H1 (cell line): ENCODE results near the gene MAGI1. TPM values are rescaled to one million over a fixed set of nuclear protein-coding genes. Genes with fewer than 3 reads are reported as not detected.

ENCODE experiments used
- CTCF ChIA-PET: fragments of 300-600 bp; sonication (Branson Sonifier 250); formaldehyde crosslinking; loops from one replicate; lab custom pipeline; 2021; ENCODE audit not compliant: partially characterized antibody; lab: Charles Lee
- POLR2A ChIA-PET: fragments of 300-600 bp; sonication (Branson Sonifier 250); formaldehyde crosslinking; loops from one replicate; lab custom pipeline; 2021; ENCODE audit warnings: inconsistent platforms; ENCODE audit not compliant: partially characterized antibody; lab: Charles Lee
- DNase-seq, 2 experiments: peaks; one replicate each; pipeline versions ENCODE4 v3.0.0 to v3.0.0-alpha.2; 2010 to 2022; ENCODE audit warnings: low spot score in 2 of 2, low read depth in 1 of 2, mixed read lengths in 1 of 2
- FAIRE-seq: peaks from 2 replicates; lab custom pipeline; 2011; peaks lifted over from hg19 to GRCh38; lab: Jason Lieb, UNC
- H2AFZ ChIP-seq: 2 replicates; pipeline ENCODE4 v1.8.1; 2012; ENCODE audit warnings: low read length, inconsistent platforms
- H2AK5ac ChIP-seq: 2 replicates; pipeline ENCODE4 v1.6.1; 2013; ENCODE audit warnings: low read depth, low read length
- H2BK120ac ChIP-seq: replicated peaks from 2 replicates; pipeline ENCODE3; 2013; ENCODE audit warnings: low read depth, low read length, inconsistent platforms
- H2BK12ac ChIP-seq: 2 replicates; pipeline ENCODE4 v1.6.1; 2013; ENCODE audit warnings: low read depth, low read length
- H2BK15ac ChIP-seq: 2 replicates; pipeline ENCODE4 v1.6.1; 2013; ENCODE audit warnings: low read length
- H2BK20ac ChIP-seq: 2 replicates; pipeline ENCODE4 v1.6.1; 2013; ENCODE audit warnings: low read length
- H2BK5ac ChIP-seq: 2 replicates; pipeline ENCODE4 v1.6.1; 2013; ENCODE audit warnings: low read depth, low read length
- H3K14ac ChIP-seq: 2 replicates; pipeline ENCODE4 v1.6.1; 2013; ENCODE audit warnings: inconsistent platforms; ENCODE audit not compliant: insufficient read length
- H3K18ac ChIP-seq: 2 replicates; pipeline ENCODE4 v1.6.1; 2013; ENCODE audit warnings: low read length; ENCODE audit errors: extremely low read depth
- H3K23ac ChIP-seq: 2 replicates; pipeline ENCODE4 v1.6.1; 2013; ENCODE audit warnings: inconsistent platforms; ENCODE audit not compliant: insufficient read length
- H3K23me2 ChIP-seq: 2 replicates; pipeline ENCODE4 v1.6.1; 2013; ENCODE audit warnings: low read depth, low read length
- H3K27ac ChIP-seq: 2 replicates; pipeline ENCODE4 v1.6.1; 2011; ENCODE audit warnings: low read depth, low read length, inconsistent platforms
- H3K27me3 ChIP-seq, 4 experiments: replicated peaks in 1 of 4; 1 replicate in 1 of 4; 2 replicates in 3 of 4; pipeline versions ENCODE4 v1.6.1 to v1.8.1; 2011 to 2013; ENCODE audit warnings: low read length in 3 of 4, mild to moderate bottlenecking in 3 of 4, inconsistent platforms in 2 of 4, mixed read lengths in 2 of 4, moderate library complexity in 1 of 4; ENCODE audit not compliant: control insufficient read depth in 3 of 4, insufficient read depth in 3 of 4; ENCODE audit errors: extremely low read depth in 1 of 4
- H3K36me3 ChIP-seq, 4 experiments: 2 replicates each; pipeline versions ENCODE4 v1.6.1 to v1.8.1; 2011 to 2013; ENCODE audit warnings: mild to moderate bottlenecking in 4 of 4, low read length in 3 of 4, moderate library complexity in 2 of 4, control low read depth in 1 of 4, inconsistent platforms in 1 of 4; ENCODE audit not compliant: insufficient read depth in 4 of 4, control insufficient read depth in 2 of 4
- H3K4ac ChIP-seq: replicated peaks from 2 replicates; pipeline ENCODE3; 2013; ENCODE audit warnings: low read length, low read depth, mixed read lengths, inconsistent platforms; ENCODE audit not compliant: insufficient read length
- H3K4me1 ChIP-seq, 4 experiments: replicated peaks in 1 of 4; 1 replicate in 1 of 4; 2 replicates in 3 of 4; pipeline versions ENCODE4 v1.6.1 to v1.8.1; 2011 to 2013; ENCODE audit warnings: low read length in 3 of 4, inconsistent platforms in 2 of 4, mixed read lengths in 1 of 4; ENCODE audit not compliant: insufficient read depth in 4 of 4, control insufficient read depth in 3 of 4
- H3K4me2 ChIP-seq, 2 experiments: 2 replicates each; pipeline versions ENCODE4 v1.6.1 to v1.8.1; 2011 to 2013; ENCODE audit warnings: low read depth in 2 of 2, low read length in 2 of 2, control low read depth in 1 of 2, inconsistent platforms in 1 of 2, mild to moderate bottlenecking in 1 of 2; ENCODE audit not compliant: insufficient read depth in 1 of 2
- H3K4me3 ChIP-seq, 4 experiments: fragments of 200-600, 300-600 bp in 1 of 4; sonication (generic), shearing (Covaris generic), sonication (Bioruptor Twin) in 1 of 4; 2 replicates each; pipeline versions ENCODE4 v1.5.1 to v1.8.1; 2011 to 2016; ENCODE audit warnings: low read length in 4 of 4, low read depth in 3 of 4, control low read depth in 2 of 4, inconsistent platforms in 2 of 4, mild to moderate bottlenecking in 2 of 4, mixed read lengths in 1 of 4, moderate library complexity in 1 of 4; ENCODE audit not compliant: insufficient read depth in 2 of 4; ENCODE audit errors: extremely low read depth in 1 of 4
- H3K56ac ChIP-seq: replicated peaks from 2 replicates; pipeline ENCODE3; 2013; ENCODE audit warnings: low read depth, mild to moderate bottlenecking, mixed read lengths, low read length, inconsistent platforms; ENCODE audit not compliant: insufficient read length
- H3K79me1 ChIP-seq: 2 replicates; pipeline ENCODE4 v1.6.1; 2013; ENCODE audit warnings: low read depth, low read length, control low read depth
- H3K79me2 ChIP-seq, 2 experiments: 2 replicates each; pipeline versions ENCODE4 v1.6.1 to v1.8.1; 2012 to 2013; ENCODE audit warnings: low read length in 2 of 2, mild to moderate bottlenecking in 2 of 2, inconsistent platforms in 1 of 2; ENCODE audit not compliant: insufficient read depth in 2 of 2, control insufficient read depth in 1 of 2
- H3K9ac ChIP-seq, 4 experiments: replicated peaks in 1 of 4; 1 replicate in 1 of 4; 2 replicates in 3 of 4; pipeline versions ENCODE4 v1.6.1 to v1.8.1; 2011 to 2013; ENCODE audit warnings: low read depth in 3 of 4, low read length in 3 of 4, control low read depth in 2 of 4, mild to moderate bottlenecking in 2 of 4, moderate library complexity in 2 of 4, inconsistent platforms in 1 of 4; ENCODE audit errors: extremely low read depth in 1 of 4
- H3K9me3 ChIP-seq, 2 experiments: 2 replicates each; pipeline versions ENCODE4 v1.6.1 to v1.8.1; 2012 to 2013; ENCODE audit warnings: mild to moderate bottlenecking in 2 of 2, moderate library complexity in 2 of 2, control low read depth in 1 of 2, inconsistent platforms in 1 of 2, low read depth in 1 of 2, low read length in 1 of 2, mixed read lengths in 1 of 2; ENCODE audit not compliant: insufficient read depth in 2 of 2
- H4K20me1 ChIP-seq, 2 experiments: replicated peaks in 1 of 2; 2 replicates each; pipeline versions ENCODE3 to v1.8.1; 2011 to 2013; ENCODE audit warnings: inconsistent platforms in 2 of 2, low read length in 2 of 2, mild to moderate bottlenecking in 1 of 2; ENCODE audit not compliant: insufficient read depth in 2 of 2, control insufficient read depth in 1 of 2
- H4K5ac ChIP-seq: 2 replicates; pipeline ENCODE4 v1.6.1; 2013; ENCODE audit warnings: low read length, low read depth, mixed read lengths, inconsistent platforms; ENCODE audit not compliant: insufficient read length
- H4K8ac ChIP-seq: 2 replicates; pipeline ENCODE4 v1.8.0; 2013; ENCODE audit warnings: mild to moderate bottlenecking, moderate library complexity, low read length, inconsistent platforms; ENCODE audit not compliant: insufficient read depth; ENCODE audit errors: extremely low read depth
- H4K91ac ChIP-seq: replicated peaks from 2 replicates; pipeline ENCODE3; 2013; ENCODE audit warnings: low read length, mixed read lengths, inconsistent platforms; ENCODE audit not compliant: insufficient read length
- NANOG ChIP-seq: IDR thresholded peaks from 2 replicates; pipeline ENCODE4 v1.6.1; 2011; ENCODE audit warnings: low read length, low read depth, mild to moderate bottlenecking, inconsistent platforms; ENCODE audit not compliant: insufficient read depth, poor library complexity, severe bottlenecking
- POLR2A ChIP-seq, 2 experiments: IDR thresholded peaks; 1 replicate in 1 of 2; 2 replicates in 1 of 2; pipeline ENCODE4 v1.6.1; 2011; ENCODE audit warnings: low read depth in 2 of 2, low read length in 2 of 2, mild to moderate bottlenecking in 2 of 2; ENCODE audit errors: control extremely low read depth in 1 of 2
- RNF2 ChIP-seq: fragments of 200-900, 300-1000 bp; sonication (generic); IDR thresholded peaks from 2 replicates; pipeline ENCODE4 v1.7.1; 2016; ENCODE audit warnings: borderline replicate concordance, low read depth, mild to moderate bottlenecking, antibody characterized with exemption, low read length; ENCODE audit not compliant: poor library complexity, severe bottlenecking; ENCODE audit errors: missing control alignments
- WGBS, 2 experiments: shearing (Covaris generic) in 1 of 2; methylation state at CpG; one replicate each; pipeline versions ENCODE4 v1.1.6 to v1.1.7; 2013 to 2015; ENCODE audit warnings: low lambda C conversion rate in 2 of 2, mixed read lengths in 2 of 2, inconsistent platforms in 1 of 2, low coverage in 1 of 2, missing lambda C conversion rate in 1 of 2; ENCODE audit not compliant: insufficient replicate concordance in 2 of 2, insufficient coverage in 1 of 2, insufficient read length in 1 of 2; ENCODE audit errors: extremely low coverage in 1 of 2, missing lambda C conversion rate in 1 of 2; 5-methylcytosine and 5-hydroxymethylcytosine counted together
- polyA plus RNA-seq, 7 experiments: library from polyadenylated mRNA; depleted of rRNA in 3 of 7; stranded (reverse) in 5 of 7; unstranded in 2 of 7; fragments of >200 nt in 5 of 7; fragments of 200-250 nt in 2 of 7; gene quantifications; 1 replicate in 5 of 7; 2 replicates in 1 of 7; 4 replicates in 1 of 7; pipeline versions ENCODE4 v1.2.1 to v1.2.3, GENCODE V29; 2011 to 2013; ENCODE audit warnings: missing spikeins in 2 of 7, mixed read lengths in 2 of 7
- total RNA-seq: library from RNA; stranded (reverse); fragmentation: NEBNext Ultra II Directional; extraction: Animal tissue kit (Norgen Biotek cat#: 25700); gene quantifications from 2 replicates; pipeline ENCODE4 v1.2.1, GENCODE V29; 2021

Gene MAGI1
- total and polyA plus RNA-seq, 2 of the 8 experiments (the other 6 are each of a cell fraction or from before 2014, with no cell fraction given), result 19.8 to 78.0 TPM

- H4K5ac ChIP-seq, result no peak overlapping the region
- DNase-seq (no peak), FAIRE-seq (peak; percentile 75)
- H2BK120ac ChIP-seq, result no peak overlapping the region
- ChIA-PET CTCF (interaction anchor here (0.8 to 3.8 kb wide), 5 partner anchors 10 to 814 kb away, joined by 3 to 16 read pairs (median 4); no protein-coding TSS in a partner anchor), POLR2A (interaction anchor here (0.8 kb wide), 1 partner anchor 56 kb away, joined by 3 read pairs; no protein-coding TSS in a partner anchor)
- H3K79me1 ChIP-seq, result no peaks in the 10 kb centered on the region
- H3K18ac ChIP-seq, result no peak overlapping the region
- H3K4me2 ChIP-seq, result peak overlapping the region in 1 of 2 experiments; percentile 30; a peak in 1 of 4 replicates
- no peak overlapping the region for H3K4me3 ChIP-seq
- no peaks in the 10 kb centered on the region for H3K9me3 ChIP-seq
- H2AK5ac ChIP-seq, result no peak overlapping the region
- no peak overlapping the region for H2AFZ ChIP-seq
- peaks cover 4 to 18% (median 7%) of the 10 kb centered on the region in 4 experiments; a peak in 6 of 7 replicates for H3K4me1 ChIP-seq
- H3K23me2 ChIP-seq, result no peaks in the 10 kb centered on the region
- H3K23ac ChIP-seq, result no peak overlapping the region
- TF ChIP-seq POLR2A (IDR thresholded peaks at IDR 0.05; ENCODE audit: control extremely low read depth in 1 of 2, low read depth in 2 of 2, low read length in 2 of 2) (no peak), RNF2 (no peak), NANOG (no peak)
- no peak overlapping the region for H4K8ac ChIP-seq
- no peak overlapping the region for H2BK15ac ChIP-seq
- WGBS, 2 experiments, result 40% methylated on average over 3 of the region's 3 CpGs; no CpG with 5 or more reads in 1 of the 2 experiments
- no peak overlapping the region for H3K4ac ChIP-seq
- no peaks in the 10 kb centered on the region for H3K36me3 ChIP-seq
- no peak overlapping the region for H3K9ac ChIP-seq
- H3K27me3 ChIP-seq, result no peaks in the 10 kb centered on the region
- no peak overlapping the region for H3K56ac ChIP-seq
- no peak overlapping the region for H3K14ac ChIP-seq
- no peak overlapping the region for H2BK12ac ChIP-seq
- no peak overlapping the region for H2BK20ac ChIP-seq
- no peak overlapping the region for H2BK5ac ChIP-seq
- H3K79me2 ChIP-seq, result no peaks in the 10 kb centered on the region
- H3K27ac ChIP-seq, result no peak overlapping the region
- no peak overlapping the region for H4K91ac ChIP-seq
- no peaks in the 10 kb centered on the region for H4K20me1 ChIP-seq
Measured at GRCh38 chr3:65344444-65344843, 694.3 kb downstream of the MAGI1 start.
